ENCODE data around the gene KRTAP16-1. TPM values are rescaled to one million over a fixed set of nuclear protein-coding genes. Genes with fewer than 3 reads are reported as not detected.

Gene KRTAP16-1
- total RNA-seq, 3 donors from 2014 or later (not counting 1 experiment from before 2014, with no cell fraction given) = 0.16 to 0.23 (median 0.23) TPM

DNA sequence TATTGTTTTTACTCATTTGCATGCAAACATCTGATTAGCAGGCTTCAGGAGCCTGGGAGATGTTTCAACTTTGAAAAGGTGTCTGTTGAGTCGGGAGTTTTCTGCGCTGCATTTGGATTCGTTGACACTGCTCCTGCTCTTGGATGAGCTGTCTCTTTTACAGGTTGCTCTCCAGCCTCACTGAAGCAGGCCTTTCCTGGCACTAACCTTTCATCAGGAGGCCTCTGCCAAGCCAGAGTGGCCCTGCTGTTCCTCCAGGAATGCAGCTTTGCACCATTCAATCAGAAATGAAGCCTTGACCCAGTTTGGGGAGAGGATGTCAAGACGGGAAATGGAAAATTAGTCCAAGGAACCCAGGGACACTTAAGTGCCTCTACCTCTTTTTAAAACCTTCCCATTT lies 6.1 kb downstream of the KRTAP16-1 start:
- H3K9me3 Mint-ChIP-seq = no peaks in the 10 kb centered on the region
- TF ChIP-seq, protein P1, sequence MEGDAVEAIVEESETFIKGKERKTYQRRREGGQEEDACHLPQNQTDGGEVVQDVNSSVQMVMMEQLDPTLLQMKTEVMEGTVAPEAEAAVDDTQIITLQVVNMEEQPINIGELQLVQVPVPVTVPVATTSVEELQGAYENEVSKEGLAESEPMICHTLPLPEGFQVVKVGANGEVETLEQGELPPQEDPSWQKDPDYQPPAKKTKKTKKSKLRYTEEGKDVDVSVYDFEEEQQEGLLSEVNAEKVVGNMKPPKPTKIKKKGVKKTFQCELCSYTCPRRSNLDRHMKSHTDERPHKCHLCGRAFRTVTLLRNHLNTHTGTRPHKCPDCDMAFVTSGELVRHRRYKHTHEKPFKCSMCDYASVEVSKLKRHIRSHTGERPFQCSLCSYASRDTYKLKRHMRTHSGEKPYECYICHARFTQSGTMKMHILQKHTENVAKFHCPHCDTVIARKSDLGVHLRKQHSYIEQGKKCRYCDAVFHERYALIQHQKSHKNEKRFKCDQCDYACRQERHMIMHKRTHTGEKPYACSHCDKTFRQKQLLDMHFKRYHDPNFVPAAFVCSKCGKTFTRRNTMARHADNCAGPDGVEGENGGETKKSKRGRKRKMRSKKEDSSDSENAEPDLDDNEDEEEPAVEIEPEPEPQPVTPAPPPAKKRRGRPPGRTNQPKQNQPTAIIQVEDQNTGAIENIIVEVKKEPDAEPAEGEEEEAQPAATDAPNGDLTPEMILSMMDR (IDR thresholded peaks at IDR 0.05) = no peak
- no peak overlapping the region for H3K27ac ChIP-seq (ENCODE audit: low read length)
- H3K36me3 ChIP-seq (ENCODE audit: control insufficient read depth, insufficient read depth, low read length) = no peaks in the 10 kb centered on the region
- DNase-seq (no peak), ATAC-seq (no peak)
- H3K27ac Mint-ChIP-seq = no peak overlapping the region
- no peaks in the 10 kb centered on the region for H3K36me3 Mint-ChIP-seq
- H3K27me3 Mint-ChIP-seq (ENCODE audit: low read depth in 2 of 2) = peaks cover 0 to 16% of the 10 kb centered on the region in 2 donors
- H3K4me1 Mint-ChIP-seq = peaks cover 16 to 22% of the 10 kb centered on the region in 2 donors
- H3K4me1 ChIP-seq (ENCODE audit: control insufficient read depth, insufficient read depth, low read length) = peaks cover 15% of the 10 kb centered on the region
- H3K4me3 Mint-ChIP-seq = no peak overlapping the region
- no peaks in the 10 kb centered on the region for H3K9me3 ChIP-seq (ENCODE audit: control insufficient read depth, insufficient read depth, low read length)
- no peak overlapping the region for H3K4me3 ChIP-seq (ENCODE audit: low read length)
- WGBS (ENCODE audit: insufficient coverage) = 98% methylated on average over 4 of the region's 4 CpGs
- intact Hi-C loops (cut with micrococcal nuclease) = no loop called here
- H3K27me3 ChIP-seq (ENCODE audit: control insufficient read depth, insufficient read depth, low read length) = no peaks in the 10 kb centered on the region

DNA sequence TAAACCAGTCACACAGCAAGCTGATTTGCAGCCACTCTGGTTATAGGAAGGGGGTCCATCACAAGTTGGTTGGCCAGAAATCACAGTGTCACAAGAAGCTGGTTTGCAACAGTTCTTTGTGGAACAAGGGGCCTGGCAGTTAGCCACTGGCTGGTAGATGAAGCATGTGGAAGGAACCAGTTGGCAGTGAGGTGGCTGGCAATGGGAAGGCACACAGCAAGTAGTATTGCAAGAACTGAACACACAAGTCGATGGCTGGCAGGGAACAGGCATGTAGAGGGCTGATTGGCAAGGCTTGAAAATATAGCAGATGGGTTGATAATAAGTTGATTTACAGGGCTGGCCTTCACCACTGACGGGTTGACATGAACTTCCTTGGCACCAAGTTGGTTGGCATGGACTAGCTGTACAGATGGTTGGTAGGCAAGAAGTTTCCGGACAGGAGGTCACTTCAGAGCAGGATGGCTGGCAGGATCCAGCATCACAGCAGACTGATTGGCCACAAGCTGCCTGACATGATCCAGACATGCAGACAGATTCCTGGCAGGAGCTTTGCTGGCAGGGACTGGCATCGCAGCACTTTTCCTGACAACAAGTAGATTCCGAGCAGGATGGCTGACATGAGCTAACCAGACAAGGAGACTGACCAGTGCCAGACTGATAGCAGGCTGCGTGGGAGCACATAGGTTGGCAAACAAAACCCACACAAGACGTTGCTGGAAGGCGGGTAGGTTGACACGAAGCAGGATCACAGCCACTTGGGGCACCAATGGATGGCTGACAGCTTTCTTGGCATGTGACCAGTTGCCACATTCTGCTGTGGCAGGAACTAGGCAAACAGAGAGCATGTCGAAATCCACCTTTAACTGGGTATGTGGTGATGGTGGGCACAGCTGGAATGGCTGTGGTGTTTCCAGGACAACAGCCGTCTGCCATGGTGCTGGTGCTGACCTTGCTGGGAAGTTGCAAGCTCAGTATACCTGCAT lies 6.9 kb downstream of the KRTAP16-1 start, which contains the start of gene KRTAP29-1:
Gene KRTAP29-1 (minus strand): TSS at position 936 of the 986 bp plus-strand sequence. CDS start 0 bp downstream, at position 936.
- no peaks in the 10 kb centered on the region for H3K9me3 Mint-ChIP-seq
- no peak for DNase-seq
- 75% methylated on average over 11 of the region's 11 CpGs for WGBS (ENCODE audit: insufficient coverage)
- Histone ChIP-seq H3K36me3 (ENCODE audit: control insufficient read depth, insufficient read depth, low read length) (no peaks in the 10 kb centered on the region), H3K9me3 (ENCODE audit: control insufficient read depth, insufficient read depth, low read length) (no peaks in the 10 kb centered on the region), H3K4me3 (ENCODE audit: low read length) (no peak within 1 kb of the TSS), H3K27ac (ENCODE audit: low read length) (no peak within 1 kb of the TSS), H3K4me1 (ENCODE audit: control insufficient read depth, insufficient read depth, low read length) (peaks cover 7% of the 10 kb centered on the region), H3K27me3 (ENCODE audit: control insufficient read depth, insufficient read depth, low read length) (no peaks in the 10 kb centered on the region)
- H3K27ac Mint-ChIP-seq = no peak within 1 kb of the TSS
- peaks cover 0 to 17% of the 10 kb centered on the region in 2 donors for H3K27me3 Mint-ChIP-seq (ENCODE audit: low read depth in 2 of 2)
- no peak within 1 kb of the TSS for H3K4me3 Mint-ChIP-seq
- intact Hi-C loops (cut with micrococcal nuclease) = no loop called here
- ATAC-seq = no peak
- TF ChIP-seq, protein P1 (IDR thresholded peaks at IDR 0.05) = no peak
- peaks cover 9 to 15% of the 10 kb centered on the region in 2 donors for H3K4me1 Mint-ChIP-seq
- H3K36me3 Mint-ChIP-seq = no peaks in the 10 kb centered on the region

DNA sequence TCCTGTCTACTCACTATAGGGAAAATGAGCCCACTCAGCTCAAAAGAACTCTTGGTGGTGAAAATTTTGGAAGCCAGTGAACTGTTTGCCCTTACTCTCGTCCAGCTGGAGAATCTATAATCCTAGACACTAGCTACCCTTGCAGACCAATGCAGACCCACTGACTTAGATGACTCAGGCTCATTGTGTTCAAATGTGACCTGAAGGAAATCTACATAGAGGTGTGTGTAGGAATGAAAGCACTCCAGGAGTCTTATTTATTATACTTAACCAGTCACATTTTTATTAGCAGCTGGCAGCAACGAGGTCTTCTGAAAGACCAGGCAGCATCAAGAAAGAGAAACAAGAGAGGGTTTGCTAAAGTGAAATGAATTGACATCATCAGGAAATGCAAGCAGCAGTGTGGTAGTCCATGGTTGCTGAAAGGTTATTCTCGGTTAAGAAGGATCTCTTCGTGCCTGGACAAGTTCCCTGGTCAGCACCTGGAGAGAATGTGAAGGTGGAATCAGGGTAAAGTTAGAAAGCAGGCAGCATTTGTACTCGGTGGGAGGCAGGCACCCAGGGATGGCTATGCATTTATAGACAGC lies 7.8 kb downstream of the KRTAP16-1 start:
- no peak for ATAC-seq
- Mint-ChIP-seq H3K9me3 (no peaks in the 10 kb centered on the region), H3K4me1 (peaks cover 0 to 6% of the 10 kb centered on the region in 2 donors), H3K27me3 (ENCODE audit: low read depth in 2 of 2) (peaks cover 0 to 17% of the 10 kb centered on the region in 2 donors), H3K27ac (no peak overlapping the region), H3K36me3 (no peaks in the 10 kb centered on the region), H3K4me3 (no peak overlapping the region)
- Histone ChIP-seq H3K36me3 (ENCODE audit: control insufficient read depth, insufficient read depth, low read length) (no peaks in the 10 kb centered on the region), H3K27me3 (ENCODE audit: control insufficient read depth, insufficient read depth, low read length) (no peaks in the 10 kb centered on the region), H3K4me1 (ENCODE audit: control insufficient read depth, insufficient read depth, low read length) (no peaks in the 10 kb centered on the region), H3K27ac (ENCODE audit: low read length) (no peak overlapping the region), H3K9me3 (ENCODE audit: control insufficient read depth, insufficient read depth, low read length) (no peaks in the 10 kb centered on the region), H3K4me3 (ENCODE audit: low read length) (no peak overlapping the region)
- intact Hi-C loops (cut with micrococcal nuclease) = no loop called here
- DNase-seq = no peak
- 70% methylated on average over 5 of the region's 5 CpGs for WGBS (ENCODE audit: insufficient coverage)
- TF ChIP-seq, protein P1 (IDR thresholded peaks at IDR 0.05) = no peak
